Panc1 (cell line): ENCODE results near the gene CAPN11. TPM values are rescaled to one million over a fixed set of nuclear protein-coding genes. Genes with fewer than 3 reads are reported as not detected.

Experiments used
- ATAC-seq: fragments of 200-7000 bp; cut with Tn5 transposase; 2 replicates; pipeline ENCODE4 v1.9.1; 2020; ENCODE audit warnings: mild to moderate bottlenecking, moderate library complexity
- BruUV-seq: library from RNA; stranded (reverse); fragments of 400-500 nt; replicated peaks from 2 replicates; lab custom pipeline; 2021; lab: Mats Ljungman, UMichigan
- CTCF ChIA-PET: fragments of 300-600 bp; sonication (Branson Sonifier 250); formaldehyde crosslinking; loops from one replicate; lab custom pipeline; 2022; ENCODE audit warnings: antibody characterized with exemption; lab: Charles Lee
- POLR2A ChIA-PET: fragments of 300-600 bp; sonication (Branson Sonifier 250); formaldehyde crosslinking; loops from one replicate; lab custom pipeline; 2022; ENCODE audit warnings: antibody characterized with exemption; lab: Charles Lee
- DNase-seq: peaks from one replicate; pipeline ENCODE4 v3.0.0-alpha.2; 2010; ENCODE audit warnings: low read depth, low spot score
- H3K27ac ChIP-seq: 2 replicates; pipeline ENCODE4 v1.5.1; 2011; ENCODE audit warnings: mild to moderate bottlenecking, low read length, inconsistent platforms
- H3K27me3 ChIP-seq: fragments of 200-500 bp; sonication (Bioruptor generic); 2 replicates; pipeline ENCODE4 v1.6.0; 2014; ENCODE audit warnings: low read length, inconsistent platforms; ENCODE audit not compliant: control insufficient read depth, insufficient read depth
- H3K36me3 ChIP-seq: fragments of 200-500 bp; sonication (Bioruptor generic); 2 replicates; pipeline ENCODE4 v1.5.1; 2014; ENCODE audit warnings: inconsistent platforms, mild to moderate bottlenecking, low read length, moderate library complexity; ENCODE audit not compliant: control insufficient read depth, insufficient read depth
- H3K4me1 ChIP-seq: 2 replicates; pipeline ENCODE4 v1.5.1; 2011; ENCODE audit warnings: inconsistent platforms, mild to moderate bottlenecking, low read length, moderate library complexity; ENCODE audit not compliant: control insufficient read depth, insufficient read depth
- H3K4me3 ChIP-seq, 2 experiments: 2 replicates each; pipeline ENCODE4 v1.5.1; 2011 to 2012; ENCODE audit warnings: low read depth in 2 of 2, low read length in 2 of 2, mild to moderate bottlenecking in 2 of 2, inconsistent platforms in 1 of 2, moderate library complexity in 1 of 2
- H3K9me3 ChIP-seq: fragments of 200-500 bp; sonication (Bioruptor generic); 2 replicates; pipeline ENCODE4 v1.5.1; 2014; ENCODE audit warnings: low read depth, mild to moderate bottlenecking, inconsistent platforms, low read length, moderate library complexity; ENCODE audit not compliant: control insufficient read depth, insufficient read depth
- POLR2AphosphoS5 ChIP-seq: IDR thresholded peaks from 2 replicates; pipeline ENCODE4 v1.6.1; 2012; ENCODE audit warnings: mild to moderate bottlenecking, low read depth, low read length, moderate library complexity
- SIN3A ChIP-seq: IDR thresholded peaks from 2 replicates; pipeline ENCODE4 v1.6.1; 2012; ENCODE audit warnings: low read depth, mild to moderate bottlenecking, low read length, moderate library complexity, borderline replicate concordance; ENCODE audit not compliant: insufficient read depth
- TCF7L2 ChIP-seq: IDR thresholded peaks from 2 replicates; pipeline ENCODE4 v1.6.1; 2011; ENCODE audit warnings: mild to moderate bottlenecking, low read depth, low read length, inconsistent platforms
- in situ Hi-C: cut with HindIII; loops from 2 replicates; pipeline ENCODE4 v1.10.0; 2016; ENCODE audit warnings: low sequenced_read_pairs, low pct_unique_long_range_greater_than_20kb
- intact Hi-C: fragments of 100-400 bp; cut with micrococcal nuclease; formaldehyde crosslinking; loops from one replicate; pipeline ENCODE4 v1.10.0; 2022; ENCODE audit not compliant: unreplicated experiment
- total RNA-seq: library from RNA; stranded (reverse); gene quantifications from one replicate; pipeline ENCODE4 v1.2.1, GENCODE V29; 2021; ENCODE audit not compliant: unreplicated experiment
- TF ChIP-seq, protein P1 (sequence below): fragments of 450-650 bp; IDR thresholded peaks from 2 replicates; pipeline ENCODE4 v1.5.1; 2017; ENCODE audit warnings: mild to moderate bottlenecking
- TF ChIP-seq, protein P2 (sequence below), 2 experiments: IDR thresholded peaks; 2 replicates each; pipeline ENCODE4 v1.6.1; 2011 to 2012; ENCODE audit warnings: low read depth in 2 of 2, control low read depth in 1 of 2, low read length in 1 of 2, mild to moderate bottlenecking in 1 of 2, moderate library complexity in 1 of 2; ENCODE audit not compliant: insufficient read depth in 1 of 2

Gene CAPN11
- total RNA-seq, 1 experiment from 2014 or later = 1.2 TPM

DNA sequence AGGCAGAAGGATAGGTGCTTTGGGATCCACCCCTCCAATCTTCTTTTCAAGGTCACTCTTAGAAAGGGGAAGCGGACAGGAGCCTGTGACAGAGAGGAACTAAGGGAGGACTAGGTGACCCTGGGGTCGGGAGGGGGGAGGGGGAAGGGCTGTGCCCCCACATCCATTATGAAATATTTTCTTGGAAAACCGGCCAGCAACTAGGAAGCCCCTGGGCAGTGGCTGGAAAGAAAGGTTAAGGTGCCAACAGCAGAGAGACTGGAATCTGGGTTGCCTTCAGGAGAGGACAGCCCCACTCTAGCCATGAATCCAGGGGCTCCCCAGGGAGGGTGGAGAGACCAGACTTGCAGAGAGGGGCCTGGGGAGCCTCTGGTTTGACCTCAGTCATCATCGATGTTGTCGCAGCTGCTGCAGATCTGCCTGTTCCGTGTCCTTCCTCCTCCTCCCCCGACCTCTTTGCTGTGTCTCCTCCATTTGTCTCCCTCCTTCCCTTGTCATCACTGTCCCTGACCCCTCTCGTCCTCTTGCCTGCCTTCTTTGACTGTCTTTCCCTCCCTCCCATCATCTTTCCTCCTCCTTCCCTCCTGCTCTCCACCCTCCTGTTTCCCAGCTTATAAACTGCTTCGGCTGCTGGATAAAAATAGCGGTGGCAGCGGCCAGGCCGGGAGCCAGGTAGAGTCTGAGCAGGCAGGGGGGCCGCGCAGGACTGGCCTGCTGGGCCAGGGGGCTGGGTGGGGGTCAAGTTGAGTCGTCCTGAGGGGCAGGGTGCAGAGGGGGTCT is 67.9 kb downstream of the CAPN11 start:
- in situ Hi-C loops = no loop called here
- peaks cover 5% of the 10 kb centered on the region for H3K36me3 ChIP-seq
- POLR2A ChIA-PET = interaction anchor here (0.6 to 0.8 kb wide), 3 partner anchors 30 to 130 kb away, joined by 3 to 5 read pairs (median 3); no protein-coding TSS in a partner anchor

DNA sequence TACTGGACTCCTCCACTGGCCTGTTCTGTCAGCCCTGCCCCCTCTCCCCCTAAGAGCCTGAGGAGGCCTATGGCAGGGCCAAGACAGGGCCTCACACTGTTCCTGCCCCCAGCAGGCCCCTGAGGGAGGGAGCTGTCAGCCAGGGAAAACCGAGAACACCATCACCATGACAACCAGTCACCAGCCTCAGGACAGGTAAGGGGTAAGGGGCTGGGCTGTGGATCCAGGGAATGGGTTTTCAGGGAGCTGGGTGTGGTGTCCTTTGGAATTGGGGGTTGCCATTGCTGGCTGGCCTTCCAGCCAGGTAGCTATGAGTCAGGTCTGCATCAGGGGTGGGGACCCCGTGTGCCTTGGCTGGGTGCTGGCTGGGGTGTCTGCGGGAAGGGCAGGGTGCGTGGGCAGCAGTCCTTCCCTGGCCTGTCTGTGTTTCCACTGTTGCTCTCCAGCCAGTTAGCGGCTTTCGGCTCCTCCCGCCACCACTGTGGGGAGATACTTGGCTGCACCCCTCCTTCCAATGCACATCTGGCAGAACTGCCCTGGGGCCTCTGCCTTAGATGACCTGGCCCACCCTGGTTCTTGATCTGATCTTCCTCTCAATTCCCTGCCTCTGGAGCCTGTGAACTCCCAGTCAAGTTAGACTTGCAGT is 68.7 kb downstream of the CAPN11 start:
- TF ChIP-seq TCF7L2 = no peak
- TF ChIP-seq, protein P1, sequence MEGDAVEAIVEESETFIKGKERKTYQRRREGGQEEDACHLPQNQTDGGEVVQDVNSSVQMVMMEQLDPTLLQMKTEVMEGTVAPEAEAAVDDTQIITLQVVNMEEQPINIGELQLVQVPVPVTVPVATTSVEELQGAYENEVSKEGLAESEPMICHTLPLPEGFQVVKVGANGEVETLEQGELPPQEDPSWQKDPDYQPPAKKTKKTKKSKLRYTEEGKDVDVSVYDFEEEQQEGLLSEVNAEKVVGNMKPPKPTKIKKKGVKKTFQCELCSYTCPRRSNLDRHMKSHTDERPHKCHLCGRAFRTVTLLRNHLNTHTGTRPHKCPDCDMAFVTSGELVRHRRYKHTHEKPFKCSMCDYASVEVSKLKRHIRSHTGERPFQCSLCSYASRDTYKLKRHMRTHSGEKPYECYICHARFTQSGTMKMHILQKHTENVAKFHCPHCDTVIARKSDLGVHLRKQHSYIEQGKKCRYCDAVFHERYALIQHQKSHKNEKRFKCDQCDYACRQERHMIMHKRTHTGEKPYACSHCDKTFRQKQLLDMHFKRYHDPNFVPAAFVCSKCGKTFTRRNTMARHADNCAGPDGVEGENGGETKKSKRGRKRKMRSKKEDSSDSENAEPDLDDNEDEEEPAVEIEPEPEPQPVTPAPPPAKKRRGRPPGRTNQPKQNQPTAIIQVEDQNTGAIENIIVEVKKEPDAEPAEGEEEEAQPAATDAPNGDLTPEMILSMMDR = no peak
- TF ChIP-seq POLR2AphosphoS5 = no peak
- TF ChIP-seq, protein P2, sequence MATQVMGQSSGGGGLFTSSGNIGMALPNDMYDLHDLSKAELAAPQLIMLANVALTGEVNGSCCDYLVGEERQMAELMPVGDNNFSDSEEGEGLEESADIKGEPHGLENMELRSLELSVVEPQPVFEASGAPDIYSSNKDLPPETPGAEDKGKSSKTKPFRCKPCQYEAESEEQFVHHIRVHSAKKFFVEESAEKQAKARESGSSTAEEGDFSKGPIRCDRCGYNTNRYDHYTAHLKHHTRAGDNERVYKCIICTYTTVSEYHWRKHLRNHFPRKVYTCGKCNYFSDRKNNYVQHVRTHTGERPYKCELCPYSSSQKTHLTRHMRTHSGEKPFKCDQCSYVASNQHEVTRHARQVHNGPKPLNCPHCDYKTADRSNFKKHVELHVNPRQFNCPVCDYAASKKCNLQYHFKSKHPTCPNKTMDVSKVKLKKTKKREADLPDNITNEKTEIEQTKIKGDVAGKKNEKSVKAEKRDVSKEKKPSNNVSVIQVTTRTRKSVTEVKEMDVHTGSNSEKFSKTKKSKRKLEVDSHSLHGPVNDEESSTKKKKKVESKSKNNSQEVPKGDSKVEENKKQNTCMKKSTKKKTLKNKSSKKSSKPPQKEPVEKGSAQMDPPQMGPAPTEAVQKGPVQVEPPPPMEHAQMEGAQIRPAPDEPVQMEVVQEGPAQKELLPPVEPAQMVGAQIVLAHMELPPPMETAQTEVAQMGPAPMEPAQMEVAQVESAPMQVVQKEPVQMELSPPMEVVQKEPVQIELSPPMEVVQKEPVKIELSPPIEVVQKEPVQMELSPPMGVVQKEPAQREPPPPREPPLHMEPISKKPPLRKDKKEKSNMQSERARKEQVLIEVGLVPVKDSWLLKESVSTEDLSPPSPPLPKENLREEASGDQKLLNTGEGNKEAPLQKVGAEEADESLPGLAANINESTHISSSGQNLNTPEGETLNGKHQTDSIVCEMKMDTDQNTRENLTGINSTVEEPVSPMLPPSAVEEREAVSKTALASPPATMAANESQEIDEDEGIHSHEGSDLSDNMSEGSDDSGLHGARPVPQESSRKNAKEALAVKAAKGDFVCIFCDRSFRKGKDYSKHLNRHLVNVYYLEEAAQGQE (IDR thresholded peaks at IDR 0.05; ENCODE audit: insufficient read depth in 1 of 2, low read depth in 2 of 2, low read length in 1 of 2) = no peak
- no peak for TF ChIP-seq SIN3A
- intact Hi-C loops = no loop called here
- Histone ChIP-seq H3K9me3 (no peaks in the 10 kb centered on the region), H3K4me1 (peaks cover 52% of the 10 kb centered on the region), H3K4me3 (no peak overlapping the region), H3K27me3 (no peaks in the 10 kb centered on the region), H3K36me3 (peaks cover 5% of the 10 kb centered on the region), H3K27ac (peak overlapping the region; percentile 51)
- no TSS peak for BruUV-seq
- no peak for ATAC-seq
- no peak for DNase-seq
- in situ Hi-C loops = no loop called here
- ChIA-PET CTCF (no interaction called here), POLR2A (interaction anchor here (0.6 to 0.8 kb wide), 3 partner anchors 29 to 131 kb away, joined by 3 to 5 read pairs (median 3); no protein-coding TSS in a partner anchor)

More for the DNA sequence above, 67.9 kb downstream of the CAPN11 start:
- Histone ChIP-seq H3K4me1 (peaks cover 56% of the 10 kb centered on the region), H3K27me3 (no peaks in the 10 kb centered on the region), H3K9me3 (no peaks in the 10 kb centered on the region), H3K4me3 (peak overlapping the region; percentile 55 to 83; a peak in 3 of 4 replicates), H3K27ac (peak overlapping the region; percentile 51)
- ATAC-seq (no peak), DNase-seq (no peak)
- CTCF ChIA-PET = no interaction called here
- TF ChIP-seq POLR2AphosphoS5 (no peak), TCF7L2 (no peak)
- TF ChIP-seq, protein P1 = no peak
- no TSS peak for BruUV-seq
- intact Hi-C loops = no loop called here
